WI38 (cell line): ENCODE measurements around the gene RHBDL2.
A peak's percentile ranks its signal among the peaks of the same experiment; 100 is the strongest.

Experiments
- H3K4me3 ChIP-seq: 2 replicates; pipeline ENCODE4 v1.5.1; 2011; ENCODE audit warnings: low read depth, mild to moderate bottlenecking, control low read depth, low read length
- CTCF ChIP-seq: IDR thresholded peaks from 2 replicates; pipeline ENCODE4 v1.5.1; 2012; ENCODE audit warnings: low read depth, mild to moderate bottlenecking, control low read depth, low read length

The RHBDL2 gene

GRCh38 chr1:38891753-38892152, 49.9 kb downstream of the RHBDL2 start:
- 0 out of 2 replicates have a peak, but pooled peaks have one; percentile 8 for TF ChIP-seq CTCF

GRCh38 chr1:38889589-38889988, 52.0 kb downstream of the RHBDL2 start:
- TF ChIP-seq CTCF = no peak
- H3K4me3 ChIP-seq = no peak overlapping the region

More at GRCh38 chr1:38891753-38892152, 49.9 kb downstream of the RHBDL2 start:
- H3K4me3 ChIP-seq = no peak overlapping the region

- no peak for TF ChIP-seq CTCF
- no peak overlapping the region for H3K4me3 ChIP-seq
Observed at GRCh38 chr1:38888423-38889333, 53.0 kb downstream of the RHBDL2 start.

- no peak overlapping the region for H3K4me3 ChIP-seq
- no peak for TF ChIP-seq CTCF
Observed at GRCh38 chr1:38885092-38885491, 56.5 kb downstream of the RHBDL2 start.

- no peak within 1 kb of the TSS for H3K4me3 ChIP-seq
- TF ChIP-seq CTCF = no peak
Observed at GRCh38 chr1:38881487-38881886, 60.1 kb downstream of the RHBDL2 start, which contains the start of gene GJA9. Gene GJA9 (minus strand): TSS chr1:38881587. CDS start chr1:38876098, 5,489 bp downstream.

- no peak for TF ChIP-seq CTCF
- H3K4me3 ChIP-seq = no peak overlapping the region
Observed at GRCh38 chr1:38875811-38876210, 65.8 kb downstream of the RHBDL2 start.
